HepG2 (cell line): Measurements from ENCODE around the gene TMEM141. TPM values are rescaled to one million over a fixed set of nuclear protein-coding genes. Genes with fewer than 3 reads are reported as not detected.
"Not testable (repeated sequence)": the region's sequence is repeated elsewhere in the genome, so short reads cannot be mapped to it uniquely, and the experiment has no call there.

Experiments
- BORCS8-MEF2B ChIP-seq: sonication (generic); formaldehyde crosslinking; IDR thresholded peaks from 2 replicates; pipeline ENCODE4 v1.8.0; 2022; ENCODE audit warnings: mild to moderate bottlenecking, missing genetic modification reagents
- GABPB1 ChIP-seq: IDR thresholded peaks from 2 replicates; pipeline ENCODE4 v1.6.1; 2016; ENCODE audit warnings: mild to moderate bottlenecking, missing genetic modification reagents, moderate library complexity, missing compliant biosample characterization
- GATA4 ChIP-seq: sonication (generic); IDR thresholded peaks from 2 replicates; pipeline ENCODE4 v1.6.1; 2016; ENCODE audit warnings: antibody characterized with exemption, low read depth, borderline replicate concordance
- MIXL1 ChIP-seq: IDR thresholded peaks from 2 replicates; pipeline ENCODE4 v1.6.1; 2016
- NCOA1 ChIP-seq: sonication (generic); formaldehyde crosslinking; IDR thresholded peaks from 2 replicates; pipeline ENCODE4 v1.9.0; 2021; ENCODE audit warnings: missing genetic modification reagents
- NR2F6 ChIP-seq, 2 experiments: IDR thresholded peaks; 2 replicates each; pipeline ENCODE4 v1.6.1; 2016; ENCODE audit warnings: antibody characterized with exemption in 1 of 2, mild to moderate bottlenecking in 1 of 2
- RXRA ChIP-seq: sonication (generic); formaldehyde crosslinking; IDR thresholded peaks from 2 replicates; pipeline ENCODE4 v1.5.1; 2020; ENCODE audit warnings: missing genetic modification reagents
- TSC22D2 ChIP-seq: sonication (generic); formaldehyde crosslinking; IDR thresholded peaks from 2 replicates; pipeline ENCODE4 v1.5.1; 2020; ENCODE audit warnings: missing genetic modification reagents, mild to moderate bottlenecking, borderline replicate concordance
- ZBTB7A ChIP-seq: sonication (generic); formaldehyde crosslinking; IDR thresholded peaks from 2 replicates; pipeline ENCODE4 v1.8.0; 2022; ENCODE audit warnings: mild to moderate bottlenecking, missing genetic modification reagents
- ZNF263 ChIP-seq: sonication (generic); formaldehyde crosslinking; IDR thresholded peaks from 2 replicates; pipeline ENCODE4 v1.4.0; 2020; ENCODE audit warnings: missing genetic modification reagents
- ZNF776 ChIP-seq: sonication (generic); formaldehyde crosslinking; IDR thresholded peaks from 2 replicates; pipeline ENCODE4 v1.4.0; 2020; ENCODE audit warnings: mild to moderate bottlenecking, missing genetic modification reagents
- polyA plus RNA-seq, 8 experiments: library from polyadenylated mRNA; depleted of rRNA in 3 of 8; stranded (reverse) in 7 of 8; unstranded in 1 of 8; fragments of >200 nt; fragmentation: Illumina TruSeq in 4 of 8; extraction: Trizol in 4 of 8; gene quantifications; 2 replicates each; pipeline versions ENCODE4 v1.2.1 to v1.2.3, GENCODE V29; 2011 to 2016; ENCODE audit warnings: low read depth in 4 of 8, missing spikeins in 1 of 8, mixed read lengths in 1 of 8; ENCODE audit not compliant: insufficient read depth in 1 of 8
- total RNA-seq, 5 experiments: library from RNA; depleted of rRNA; stranded (reverse); fragments of >200 nt; fragmentation: Illumina TruSeq; extraction: Trizol; gene quantifications; 2 replicates each; pipeline ENCODE4 v1.2.3, GENCODE V29; 2016; ENCODE audit warnings: low read depth in 1 of 5
- TF ChIP-seq, protein P1 (sequence below): sonication (generic); formaldehyde crosslinking; IDR thresholded peaks from 2 replicates; pipeline ENCODE4 v1.4.0; 2020; ENCODE audit warnings: missing genetic modification reagents
- TF ChIP-seq, protein P2 (sequence below): IDR thresholded peaks from 2 replicates; pipeline ENCODE4 v1.6.1; 2016; ENCODE audit warnings: missing compliant biosample characterization, missing genetic modification reagents, borderline replicate concordance
- TF ChIP-seq, protein P3 (sequence below): sonication (generic); formaldehyde crosslinking; IDR thresholded peaks from 2 replicates; pipeline ENCODE4 v1.8.0; 2022; ENCODE audit warnings: missing genetic modification reagents, mild to moderate bottlenecking, inconsistent platforms, borderline replicate concordance
- TF ChIP-seq, protein P4 (sequence below): IDR thresholded peaks from 2 replicates; pipeline ENCODE4 v1.6.1; 2016

The TMEM141 gene
- total and polyA plus RNA-seq, 2 of the 13 experiments (the other 11 are each of a cell fraction or from before 2014, with no cell fraction given): 81.0 to 202 TPM

DNA sequence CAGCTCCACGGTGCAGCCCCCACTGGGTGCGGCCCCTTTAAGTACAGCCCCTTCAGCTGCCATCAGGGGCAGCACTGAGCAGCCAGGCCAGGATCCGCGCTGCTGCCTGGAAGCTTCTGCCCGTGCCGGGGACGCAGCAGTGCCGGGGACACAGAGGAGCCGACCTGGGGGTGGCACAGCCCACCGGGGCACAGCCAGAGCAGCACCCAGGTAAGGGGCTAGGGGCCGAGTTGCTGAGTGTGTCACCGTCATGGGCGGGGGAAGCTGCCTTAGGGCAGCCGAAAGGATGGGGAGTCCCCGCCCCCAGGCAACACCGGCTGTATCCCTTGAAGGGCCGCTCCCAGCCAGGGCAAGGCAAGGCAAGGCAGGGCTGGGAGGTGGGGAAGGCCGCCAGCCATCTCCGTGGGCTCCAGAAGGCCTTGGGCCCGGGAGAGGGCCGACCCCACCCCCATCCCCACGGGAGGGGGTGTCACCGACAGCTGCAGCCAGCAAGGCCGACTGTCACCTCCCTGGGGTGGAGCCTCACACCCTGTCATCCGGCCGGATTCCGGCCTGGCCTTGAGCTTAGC is 51.3 kb downstream of the TMEM141 start, which contains the start of gene AJM1 (continued):
- 0 out of 2 replicates have a peak, but pooled peaks have one; percentile 4 for TF ChIP-seq NCOA1 (CRISPR knock-in tag)
- TF ChIP-seq, protein P1, sequence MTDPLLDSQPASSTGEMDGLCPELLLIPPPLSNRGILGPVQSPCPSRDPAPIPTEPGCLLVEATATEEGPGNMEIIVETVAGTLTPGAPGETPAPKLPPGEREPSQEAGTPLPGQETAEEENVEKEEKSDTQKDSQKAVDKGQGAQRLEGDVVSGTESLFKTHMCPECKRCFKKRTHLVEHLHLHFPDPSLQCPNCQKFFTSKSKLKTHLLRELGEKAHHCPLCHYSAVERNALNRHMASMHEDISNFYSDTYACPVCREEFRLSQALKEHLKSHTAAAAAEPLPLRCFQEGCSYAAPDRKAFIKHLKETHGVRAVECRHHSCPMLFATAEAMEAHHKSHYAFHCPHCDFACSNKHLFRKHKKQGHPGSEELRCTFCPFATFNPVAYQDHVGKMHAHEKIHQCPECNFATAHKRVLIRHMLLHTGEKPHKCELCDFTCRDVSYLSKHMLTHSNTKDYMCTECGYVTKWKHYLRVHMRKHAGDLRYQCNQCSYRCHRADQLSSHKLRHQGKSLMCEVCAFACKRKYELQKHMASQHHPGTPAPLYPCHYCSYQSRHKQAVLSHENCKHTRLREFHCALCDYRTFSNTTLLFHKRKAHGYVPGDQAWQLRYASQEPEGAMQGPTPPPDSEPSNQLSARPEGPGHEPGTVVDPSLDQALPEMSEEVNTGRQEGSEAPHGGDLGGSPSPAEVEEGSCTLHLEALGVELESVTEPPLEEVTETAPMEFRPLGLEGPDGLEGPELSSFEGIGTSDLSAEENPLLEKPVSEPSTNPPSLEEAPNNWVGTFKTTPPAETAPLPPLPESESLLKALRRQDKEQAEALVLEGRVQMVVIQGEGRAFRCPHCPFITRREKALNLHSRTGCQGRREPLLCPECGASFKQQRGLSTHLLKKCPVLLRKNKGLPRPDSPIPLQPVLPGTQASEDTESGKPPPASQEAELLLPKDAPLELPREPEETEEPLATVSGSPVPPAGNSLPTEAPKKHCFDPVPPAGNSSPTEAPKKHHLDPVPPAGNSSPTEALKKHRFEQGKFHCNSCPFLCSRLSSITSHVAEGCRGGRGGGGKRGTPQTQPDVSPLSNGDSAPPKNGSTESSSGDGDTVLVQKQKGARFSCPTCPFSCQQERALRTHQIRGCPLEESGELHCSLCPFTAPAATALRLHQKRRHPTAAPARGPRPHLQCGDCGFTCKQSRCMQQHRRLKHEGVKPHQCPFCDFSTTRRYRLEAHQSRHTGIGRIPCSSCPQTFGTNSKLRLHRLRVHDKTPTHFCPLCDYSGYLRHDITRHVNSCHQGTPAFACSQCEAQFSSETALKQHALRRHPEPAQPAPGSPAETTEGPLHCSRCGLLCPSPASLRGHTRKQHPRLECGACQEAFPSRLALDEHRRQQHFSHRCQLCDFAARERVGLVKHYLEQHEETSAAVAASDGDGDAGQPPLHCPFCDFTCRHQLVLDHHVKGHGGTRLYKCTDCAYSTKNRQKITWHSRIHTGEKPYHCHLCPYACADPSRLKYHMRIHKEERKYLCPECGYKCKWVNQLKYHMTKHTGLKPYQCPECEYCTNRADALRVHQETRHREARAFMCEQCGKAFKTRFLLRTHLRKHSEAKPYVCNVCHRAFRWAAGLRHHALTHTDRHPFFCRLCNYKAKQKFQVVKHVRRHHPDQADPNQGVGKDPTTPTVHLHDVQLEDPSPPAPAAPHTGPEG (CRISPR knock-in tag): peak; percentile 57; the same call in 1 of the 2 replicates
- TF ChIP-seq NR2F6 (IDR thresholded peaks at IDR 0.05): not testable (repeated sequence)
- TF ChIP-seq NR2F6 (CRISPR knock-in tag; IDR thresholded peaks at IDR 0.05): 0 out of 2 replicates have a peak, but pooled peaks have one; percentile 9
- TF ChIP-seq, protein P2, sequence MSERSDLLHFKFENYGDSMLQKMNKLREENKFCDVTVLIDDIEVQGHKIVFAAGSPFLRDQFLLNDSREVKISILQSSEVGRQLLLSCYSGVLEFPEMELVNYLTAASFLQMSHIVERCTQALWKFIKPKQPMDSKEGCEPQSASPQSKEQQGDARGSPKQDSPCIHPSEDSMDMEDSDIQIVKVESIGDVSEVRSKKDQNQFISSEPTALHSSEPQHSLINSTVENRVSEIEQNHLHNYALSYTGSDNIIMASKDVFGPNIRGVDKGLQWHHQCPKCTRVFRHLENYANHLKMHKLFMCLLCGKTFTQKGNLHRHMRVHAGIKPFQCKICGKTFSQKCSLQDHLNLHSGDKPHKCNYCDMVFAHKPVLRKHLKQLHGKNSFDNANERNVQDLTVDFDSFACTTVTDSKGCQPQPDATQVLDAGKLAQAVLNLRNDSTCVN (CRISPR knock-in tag): peak; percentile 44; the same call in 1 of the 2 replicates
- TF ChIP-seq ZNF263: peak; percentile 37; the same call in 1 of the 2 replicates
- TF ChIP-seq MIXL1 (CRISPR knock-in tag): peak; percentile 13; the same call in 1 of the 2 replicates
- 0 out of 2 replicates have a peak, but pooled peaks have one; percentile 21 for TF ChIP-seq RXRA (CRISPR knock-in tag)
- TF ChIP-seq, protein P3, sequence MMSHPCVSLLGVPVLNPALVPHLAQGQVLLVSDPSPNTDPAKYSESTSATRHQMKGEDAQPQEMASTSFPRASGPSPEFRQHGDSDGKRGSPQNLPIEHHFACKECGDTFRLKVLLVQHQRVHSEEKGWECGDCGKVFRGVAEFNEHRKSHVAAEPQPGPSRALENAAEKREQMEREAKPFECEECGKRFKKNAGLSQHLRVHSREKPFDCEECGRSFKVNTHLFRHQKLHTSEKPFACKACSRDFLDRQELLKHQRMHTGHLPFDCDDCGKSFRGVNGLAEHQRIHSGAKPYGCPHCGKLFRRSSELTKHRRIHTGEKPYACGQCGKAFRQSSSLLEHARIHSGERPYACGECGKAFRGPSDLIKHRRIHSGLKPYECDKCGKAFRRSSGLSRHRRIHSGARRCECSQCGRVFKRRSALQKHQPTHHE (CRISPR knock-in tag): 0 out of 2 replicates have a peak, but pooled peaks have one; percentile 72
- TF ChIP-seq ZBTB7A (CRISPR knock-in tag): 0 out of 2 replicates have a peak, but pooled peaks have one; percentile 39
- peak; percentile 63; the same call in 1 of the 2 replicates for TF ChIP-seq GABPB1
- TF ChIP-seq, protein P4, sequence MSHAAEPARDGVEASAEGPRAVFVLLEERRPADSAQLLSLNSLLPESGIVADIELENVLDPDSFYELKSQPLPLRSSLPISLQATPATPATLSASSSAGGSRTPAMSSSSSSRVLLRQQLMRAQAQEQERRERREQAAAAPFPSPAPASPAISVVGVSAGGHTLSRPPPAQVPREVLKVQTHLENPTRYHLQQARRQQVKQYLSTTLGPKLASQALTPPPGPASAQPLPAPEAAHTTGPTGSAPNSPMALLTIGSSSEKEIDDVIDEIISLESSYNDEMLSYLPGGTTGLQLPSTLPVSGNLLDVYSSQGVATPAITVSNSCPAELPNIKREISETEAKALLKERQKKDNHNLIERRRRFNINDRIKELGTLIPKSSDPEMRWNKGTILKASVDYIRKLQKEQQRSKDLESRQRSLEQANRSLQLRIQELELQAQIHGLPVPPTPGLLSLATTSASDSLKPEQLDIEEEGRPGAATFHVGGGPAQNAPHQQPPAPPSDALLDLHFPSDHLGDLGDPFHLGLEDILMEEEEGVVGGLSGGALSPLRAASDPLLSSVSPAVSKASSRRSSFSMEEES (CRISPR knock-in tag): peak; percentile 48; the same call in 1 of the 2 replicates
- TF ChIP-seq GATA4: 0 out of 2 replicates have a peak, but pooled peaks have one; percentile 14
- TF ChIP-seq BORCS8-MEF2B (CRISPR knock-in tag): peak; percentile 51; the same call in 1 of the 2 replicates
- TF ChIP-seq TSC22D2 (CRISPR knock-in tag): peak; percentile 53; the same call in 1 of the 2 replicates
- TF ChIP-seq ZNF776: peak; percentile 65; the same call in 1 of the 2 replicates
